Suprapubic skin (tissue), 4 donors: ENCODE results near the gene GNA14.

Experiments
- CTCF ChIP-seq, 2 donors: fragments of 200-600 bp in 1 of 2; fragments of 450-650 bp in 1 of 2; sonication (generic) in 1 of 2; IDR thresholded peaks; one replicate each; pipeline ENCODE4 v1.5.1; 2016 to 2019; ENCODE audit warnings: antibody characterized with exemption in 2 of 2, mild to moderate bottlenecking in 1 of 2, moderate library complexity in 1 of 2
- EP300 ChIP-seq: sonication (generic); formaldehyde crosslinking; IDR thresholded peaks from one replicate; pipeline ENCODE4 v1.6.1; 2017; ENCODE audit warnings: antibody characterized with exemption
- POLR2A ChIP-seq, 2 donors: fragments of 450-650 bp; IDR thresholded peaks; one replicate each; pipeline ENCODE4 v1.6.1; 2017; ENCODE audit warnings: antibody characterized with exemption in 2 of 2, mild to moderate bottlenecking in 2 of 2, moderate library complexity in 2 of 2
- POLR2AphosphoS5 ChIP-seq, 3 donors: sonication (generic); formaldehyde crosslinking; IDR thresholded peaks; one replicate each; pipeline ENCODE4 v1.6.1; 2017; ENCODE audit warnings: antibody characterized with exemption in 3 of 3

GRCh38 chr9:77679661-77680368 is 31.7 kb upstream of the GNA14 start:
- TF ChIP-seq POLR2A (IDR thresholded peaks at IDR 0.05) (no peak), CTCF (IDR thresholded peaks at IDR 0.05) (no peak), EP300 (no peak), POLR2AphosphoS5 (IDR thresholded peaks at IDR 0.05) (no peak)
